GM12873 (cell line): ENCODE data around the gene ZBTB20.

Experiments used
- TF ChIP-seq, protein P1 (sequence below): IDR thresholded peaks from 2 replicates; pipeline ENCODE4 v1.5.1; 2012; ENCODE audit warnings: low read depth, mild to moderate bottlenecking, moderate library complexity, low read length, control low read depth; ENCODE audit not compliant: insufficient read depth; ENCODE audit errors: missing control alignments

ZBTB20 gene

DNA sequence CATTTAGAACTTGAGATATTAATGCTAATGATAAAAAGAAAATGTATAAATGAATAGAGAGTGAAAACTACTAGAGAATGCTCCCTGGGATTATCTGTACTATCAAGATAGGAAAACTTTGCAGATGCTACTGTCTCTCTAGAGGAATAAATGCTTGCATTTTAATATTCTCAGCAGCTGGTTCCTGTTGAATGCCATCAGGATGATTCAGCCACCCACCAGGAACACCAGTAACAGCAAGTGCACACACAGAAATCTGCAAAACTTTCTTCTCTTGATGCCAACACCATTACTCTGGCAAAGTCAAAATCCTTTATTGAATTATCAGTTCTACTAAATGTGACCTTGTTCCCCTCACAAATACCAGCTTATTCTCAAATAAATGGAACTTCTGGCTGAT lies 704.8 kb downstream of the ZBTB20 start:
- TF ChIP-seq, protein P1, sequence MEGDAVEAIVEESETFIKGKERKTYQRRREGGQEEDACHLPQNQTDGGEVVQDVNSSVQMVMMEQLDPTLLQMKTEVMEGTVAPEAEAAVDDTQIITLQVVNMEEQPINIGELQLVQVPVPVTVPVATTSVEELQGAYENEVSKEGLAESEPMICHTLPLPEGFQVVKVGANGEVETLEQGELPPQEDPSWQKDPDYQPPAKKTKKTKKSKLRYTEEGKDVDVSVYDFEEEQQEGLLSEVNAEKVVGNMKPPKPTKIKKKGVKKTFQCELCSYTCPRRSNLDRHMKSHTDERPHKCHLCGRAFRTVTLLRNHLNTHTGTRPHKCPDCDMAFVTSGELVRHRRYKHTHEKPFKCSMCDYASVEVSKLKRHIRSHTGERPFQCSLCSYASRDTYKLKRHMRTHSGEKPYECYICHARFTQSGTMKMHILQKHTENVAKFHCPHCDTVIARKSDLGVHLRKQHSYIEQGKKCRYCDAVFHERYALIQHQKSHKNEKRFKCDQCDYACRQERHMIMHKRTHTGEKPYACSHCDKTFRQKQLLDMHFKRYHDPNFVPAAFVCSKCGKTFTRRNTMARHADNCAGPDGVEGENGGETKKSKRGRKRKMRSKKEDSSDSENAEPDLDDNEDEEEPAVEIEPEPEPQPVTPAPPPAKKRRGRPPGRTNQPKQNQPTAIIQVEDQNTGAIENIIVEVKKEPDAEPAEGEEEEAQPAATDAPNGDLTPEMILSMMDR: no peak

DNA sequence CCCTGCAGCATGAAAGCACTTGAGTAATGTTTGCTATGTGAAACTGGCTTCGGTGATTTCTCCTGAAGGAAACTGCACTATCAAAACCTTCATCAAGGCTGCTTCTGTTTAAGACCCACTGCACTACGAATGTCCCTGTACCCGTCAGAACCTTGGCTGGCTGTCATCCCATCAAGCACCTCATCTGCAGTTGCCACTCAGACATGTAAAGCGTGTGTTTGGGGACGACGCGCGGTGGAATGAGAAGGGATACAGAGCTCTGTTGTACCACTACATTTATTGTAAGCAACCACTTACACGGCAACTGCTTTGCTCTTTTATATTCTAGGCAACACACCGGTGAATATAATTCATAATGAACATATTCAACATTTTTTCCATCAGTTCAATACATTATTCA lies 705.7 kb downstream of the ZBTB20 start:
- TF ChIP-seq, protein P1: no peak

DNA sequence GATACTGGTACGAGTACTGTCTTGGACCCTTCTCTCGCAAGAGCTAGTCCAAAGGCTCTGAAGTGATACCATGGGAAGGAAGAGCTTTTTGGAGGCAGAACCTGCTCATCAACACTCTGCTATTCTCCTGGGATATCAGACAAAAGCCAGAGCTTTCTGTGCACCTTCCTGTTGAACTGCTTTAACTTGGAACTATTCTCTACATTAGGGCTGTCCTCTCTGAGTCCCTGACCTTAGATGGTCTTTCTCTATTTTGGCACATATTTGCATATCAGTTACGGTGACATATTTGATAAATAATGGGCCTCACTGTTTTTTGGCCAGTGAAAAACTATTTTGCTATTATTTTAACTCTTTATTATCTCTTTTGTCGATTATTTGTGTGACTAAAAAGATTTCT lies 706.4 kb downstream of the ZBTB20 start:
- TF ChIP-seq, protein P1: no peak

DNA sequence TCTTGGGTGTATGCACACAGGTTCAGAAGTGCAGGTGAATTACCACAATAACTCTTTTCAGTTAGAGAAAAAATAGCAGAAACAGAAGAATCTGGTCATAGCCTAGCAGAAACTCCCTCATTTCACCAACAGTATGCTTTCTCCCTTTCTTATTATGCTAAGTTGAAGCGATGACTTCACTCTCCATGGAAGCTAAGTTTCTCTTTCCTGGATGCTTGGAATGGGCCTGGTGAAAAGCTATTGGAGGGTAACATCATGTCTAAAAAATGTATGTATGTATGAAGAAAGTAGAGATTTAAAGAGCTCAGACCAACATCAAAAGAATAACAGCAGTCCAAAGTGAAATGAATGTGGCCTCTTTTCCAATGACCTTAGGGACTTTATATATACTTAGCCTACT lies 707.8 kb downstream of the ZBTB20 start:
- TF ChIP-seq, protein P1: no peak

DNA sequence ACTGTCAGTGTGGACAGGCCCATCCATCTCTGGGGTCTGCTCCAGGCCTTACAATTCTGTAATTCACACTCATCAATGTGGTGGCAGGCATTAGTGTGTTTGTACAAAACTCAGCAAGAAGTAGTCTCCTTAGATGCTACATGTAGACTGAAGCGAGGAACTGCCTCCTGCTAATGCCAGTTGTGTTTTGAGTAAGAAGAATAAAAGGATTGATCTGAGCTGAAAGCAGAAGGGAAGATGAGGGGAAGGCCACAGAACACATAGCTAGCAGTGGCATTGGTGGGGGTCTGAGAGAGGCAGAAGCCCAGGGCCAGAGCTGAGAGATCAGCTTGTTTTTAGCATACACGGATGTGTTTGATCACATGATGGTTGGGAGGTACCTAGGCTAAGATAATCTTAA lies 709.2 kb downstream of the ZBTB20 start:
- TF ChIP-seq, protein P1: no peak

DNA sequence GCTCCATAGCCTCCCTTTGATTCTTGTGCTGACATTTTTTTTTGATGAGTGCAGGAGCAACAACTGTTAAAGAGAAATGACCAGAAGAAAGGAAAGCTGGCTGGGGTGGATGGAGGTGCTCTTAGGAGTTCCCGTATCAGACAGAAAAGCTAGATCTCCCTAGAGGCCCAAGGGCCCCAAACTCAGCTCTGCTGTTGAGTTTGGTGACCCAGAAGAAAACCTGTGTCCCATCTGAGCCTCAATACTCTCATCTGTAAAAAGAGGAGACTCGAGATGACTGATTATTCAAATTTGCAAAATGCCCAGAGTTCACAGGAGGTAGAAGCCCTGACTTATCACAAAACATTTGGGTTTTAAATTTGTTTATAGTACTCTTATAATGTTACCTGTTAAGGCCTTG lies 710.9 kb downstream of the ZBTB20 start:
- TF ChIP-seq, protein P1: no peak

DNA sequence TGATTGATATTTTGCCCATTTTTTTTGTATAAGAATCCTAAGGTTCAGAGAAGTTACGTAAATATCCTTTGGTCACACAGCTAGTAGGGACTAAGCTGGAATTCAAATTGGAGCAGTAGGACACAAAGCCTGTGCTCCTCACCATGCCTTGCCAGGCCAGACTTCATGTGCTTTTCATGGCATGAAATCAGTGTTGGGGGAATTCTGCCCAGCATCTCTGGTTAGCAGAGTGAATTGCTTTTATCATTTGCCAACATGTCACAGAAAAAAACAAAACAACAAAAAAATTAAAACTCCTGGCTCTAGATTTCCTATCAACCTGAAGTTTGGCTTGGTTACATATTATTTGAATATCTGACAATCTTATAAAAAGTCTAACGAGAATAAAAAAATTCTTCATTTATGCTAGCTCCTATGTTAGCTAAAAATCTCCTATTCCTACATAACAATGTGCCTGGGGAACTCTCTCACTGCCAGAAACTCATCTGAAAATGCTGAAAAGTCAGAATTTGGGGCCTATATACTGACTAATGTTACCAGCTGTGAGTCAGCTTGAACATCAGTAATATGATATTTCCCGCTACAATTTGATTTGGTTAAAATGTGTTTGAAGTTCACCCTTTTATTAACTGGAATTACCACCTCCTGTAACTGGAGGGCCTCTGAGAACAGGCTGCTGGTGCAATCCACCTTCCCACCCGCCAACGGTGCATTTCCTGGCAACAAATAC lies 711.5 kb downstream of the ZBTB20 start:
- TF ChIP-seq, protein P1: no peak
